Measurements from ENCODE around the gene RNF144A. TPM values are rescaled to one million over a fixed set of nuclear protein-coding genes. Genes with fewer than 3 reads are reported as not detected.
A peak's percentile ranks its signal among the peaks of the same experiment; 100 is the strongest.

Gene RNF144A
- total and polyA plus RNA-seq, 7 donors = 2.4 to 15.6 (median 8.7) TPM

DNA sequence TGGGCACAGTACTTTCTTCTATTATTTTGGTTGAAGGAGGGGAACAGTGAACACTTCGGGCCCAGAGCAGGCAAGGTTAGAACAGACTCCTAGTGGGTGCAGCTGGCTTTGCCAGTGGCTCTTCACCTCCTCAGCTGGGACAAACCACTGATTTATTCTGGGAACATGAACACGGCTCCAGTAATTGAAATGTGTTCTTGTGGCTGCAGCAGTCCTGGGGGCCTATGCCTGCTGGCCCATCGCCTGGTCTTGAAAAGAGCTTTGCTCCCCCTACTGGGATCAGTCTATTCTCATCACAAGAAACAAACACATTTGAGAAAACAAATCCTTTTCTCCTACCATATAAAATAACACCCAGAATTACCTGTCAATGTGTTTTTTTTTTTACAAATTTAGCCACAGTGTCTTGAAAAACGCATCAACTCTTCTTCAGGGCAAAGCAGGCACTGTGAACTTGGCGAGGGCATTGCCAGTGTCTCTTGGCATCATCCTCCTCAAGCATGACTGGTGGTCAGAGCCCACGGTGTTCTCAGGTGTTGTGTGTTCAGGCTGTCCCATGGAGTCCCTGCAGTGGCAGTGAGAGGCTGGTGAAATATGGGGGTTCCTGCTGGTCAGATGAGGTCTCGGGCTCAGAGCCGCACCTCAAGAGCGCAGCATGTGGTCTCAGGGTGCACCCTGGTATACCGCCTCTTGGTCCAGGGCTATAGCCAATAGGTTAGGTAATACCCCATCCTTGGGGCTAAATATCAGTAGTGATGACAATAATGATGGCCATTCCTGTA, 51.3 kb downstream of the RNF144A start:
- TF ChIP-seq, protein P1, sequence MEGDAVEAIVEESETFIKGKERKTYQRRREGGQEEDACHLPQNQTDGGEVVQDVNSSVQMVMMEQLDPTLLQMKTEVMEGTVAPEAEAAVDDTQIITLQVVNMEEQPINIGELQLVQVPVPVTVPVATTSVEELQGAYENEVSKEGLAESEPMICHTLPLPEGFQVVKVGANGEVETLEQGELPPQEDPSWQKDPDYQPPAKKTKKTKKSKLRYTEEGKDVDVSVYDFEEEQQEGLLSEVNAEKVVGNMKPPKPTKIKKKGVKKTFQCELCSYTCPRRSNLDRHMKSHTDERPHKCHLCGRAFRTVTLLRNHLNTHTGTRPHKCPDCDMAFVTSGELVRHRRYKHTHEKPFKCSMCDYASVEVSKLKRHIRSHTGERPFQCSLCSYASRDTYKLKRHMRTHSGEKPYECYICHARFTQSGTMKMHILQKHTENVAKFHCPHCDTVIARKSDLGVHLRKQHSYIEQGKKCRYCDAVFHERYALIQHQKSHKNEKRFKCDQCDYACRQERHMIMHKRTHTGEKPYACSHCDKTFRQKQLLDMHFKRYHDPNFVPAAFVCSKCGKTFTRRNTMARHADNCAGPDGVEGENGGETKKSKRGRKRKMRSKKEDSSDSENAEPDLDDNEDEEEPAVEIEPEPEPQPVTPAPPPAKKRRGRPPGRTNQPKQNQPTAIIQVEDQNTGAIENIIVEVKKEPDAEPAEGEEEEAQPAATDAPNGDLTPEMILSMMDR (IDR thresholded peaks at IDR 0.05) = no peak
- H3K36me3 ChIP-seq (ENCODE audit: insufficient read depth in 1 of 2, low read depth in 1 of 2) = no peaks in the 10 kb centered on the region
- peak in 1 of 2 donors; percentile 74 for DNase-seq
- ATAC-seq = peak; percentile 91 to 94 (median 94)
- no peaks in the 10 kb centered on the region for H3K27me3 ChIP-seq (ENCODE audit: insufficient read depth in 3 of 3, low read length in 2 of 3)
- H3K27ac ChIP-seq = no peak overlapping the region
- no peaks in the 10 kb centered on the region for H3K9me3 ChIP-seq
- intact Hi-C loops (cut with DNase I) = loop anchor here (5.0 kb wide), 2 partner anchors 39 to 46 kb away; no protein-coding TSS in a partner anchor
- peaks cover 29% of the 10 kb centered on the region for H3K4me1 ChIP-seq
- H3K4me3 ChIP-seq = no peak overlapping the region
- WGBS, 3 donors = 55 to 77% (median 55%) methylated on average over 10 of the region's 10 CpGs

DNA sequence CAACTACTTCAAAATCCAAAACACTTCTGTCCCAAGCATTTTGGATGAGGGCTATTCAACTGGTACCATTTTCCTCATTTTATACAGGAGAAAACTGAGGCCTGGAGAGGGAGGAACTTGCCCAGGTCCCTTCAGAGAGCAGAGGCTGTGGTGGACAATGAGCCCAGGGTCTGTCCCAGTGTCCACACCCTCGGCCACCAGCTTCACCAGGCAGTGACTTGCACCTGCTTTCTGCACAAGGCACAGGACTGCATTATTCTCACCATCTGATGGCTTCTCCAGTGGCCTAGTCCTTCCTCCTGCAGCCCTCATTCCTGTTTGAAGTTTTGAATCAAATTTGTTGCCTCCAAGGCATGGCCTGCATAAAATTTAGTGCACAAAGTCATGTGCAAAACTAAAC, 53.3 kb downstream of the RNF144A start:
- Histone ChIP-seq H3K4me1 (peaks cover 29% of the 10 kb centered on the region), H3K27me3 (ENCODE audit: insufficient read depth in 3 of 3, low read length in 2 of 3) (no peaks in the 10 kb centered on the region), H3K36me3 (ENCODE audit: insufficient read depth in 1 of 2, low read depth in 1 of 2) (no peaks in the 10 kb centered on the region), H3K4me3 (no peak overlapping the region), H3K27ac (no peak overlapping the region), H3K9me3 (no peaks in the 10 kb centered on the region)
- no peak for DNase-seq
- TF ChIP-seq, protein P1 (IDR thresholded peaks at IDR 0.05) = no peak
- no peak for ATAC-seq
- 80 to 100% (median 82%) methylated on average over 1 of the region's 1 CpG for WGBS, 3 donors
- intact Hi-C loops (cut with DNase I) = no loop called here

DNA sequence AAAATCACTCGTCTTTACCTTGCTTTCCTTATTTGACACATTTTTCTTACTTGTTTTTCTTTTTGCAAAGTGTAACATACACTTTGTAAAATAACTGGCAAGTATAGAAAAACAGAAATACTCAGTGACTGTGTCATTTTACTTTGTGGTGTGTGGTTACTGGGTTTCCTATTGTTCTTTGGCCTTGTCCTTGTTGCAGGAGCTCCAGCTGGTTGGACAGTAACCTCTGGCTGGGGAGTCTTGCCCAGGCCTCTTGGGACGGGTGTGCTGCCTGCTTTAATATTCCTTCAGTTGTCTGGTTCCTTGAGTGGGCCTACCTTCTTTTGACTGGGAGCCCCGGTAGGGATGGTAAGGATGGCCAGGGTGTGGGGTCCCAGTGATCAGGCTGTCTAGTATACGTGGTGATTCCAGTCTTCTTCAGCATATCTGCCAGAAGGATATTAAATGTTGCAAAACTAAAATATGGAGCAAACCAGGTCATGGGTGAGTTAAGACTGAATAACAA, 53.8 kb downstream of the RNF144A start:
- no peak for ATAC-seq
- DNase-seq = no peak
- intact Hi-C loops (cut with DNase I) = no loop called here
- Histone ChIP-seq H3K27me3 (ENCODE audit: insufficient read depth in 3 of 3, low read length in 2 of 3) (no peaks in the 10 kb centered on the region), H3K27ac (no peak overlapping the region), H3K36me3 (ENCODE audit: insufficient read depth in 1 of 2, low read depth in 1 of 2) (no peaks in the 10 kb centered on the region), H3K4me3 (no peak overlapping the region), H3K9me3 (no peaks in the 10 kb centered on the region), H3K4me1 (peaks cover 26% of the 10 kb centered on the region)
- TF ChIP-seq, protein P1 (IDR thresholded peaks at IDR 0.05) = no peak
- 65 to 76% (median 66%) methylated on average over 4 of the region's 4 CpGs for WGBS, 3 donors

DNA sequence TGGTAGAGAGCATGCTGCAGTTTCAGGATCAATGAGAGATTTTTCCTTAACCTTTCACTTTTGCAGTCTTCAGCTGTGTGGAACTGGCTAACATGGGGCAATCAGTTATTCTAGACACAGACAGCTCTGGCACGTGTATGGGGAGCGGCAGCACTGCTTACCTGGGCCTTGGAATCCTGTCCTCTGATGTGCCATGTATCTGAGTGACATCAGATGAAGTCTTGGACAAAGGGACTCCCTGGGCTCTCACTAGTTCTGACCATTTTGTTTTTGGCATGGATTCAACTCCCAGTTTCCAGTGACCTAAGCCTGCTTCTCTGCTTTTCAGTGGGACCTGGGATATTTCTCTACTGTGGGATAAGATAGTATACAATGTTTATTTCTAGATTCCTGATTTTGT, 54.3 kb downstream of the RNF144A start:
- 82 to 91% (median 83%) methylated on average over 2 of the region's 2 CpGs for WGBS, 3 donors
- no peak for ATAC-seq
- H3K4me1 ChIP-seq = peaks cover 22% of the 10 kb centered on the region
- no peaks in the 10 kb centered on the region for H3K9me3 ChIP-seq
- no peak overlapping the region for H3K27ac ChIP-seq
- H3K27me3 ChIP-seq (ENCODE audit: insufficient read depth in 3 of 3, low read length in 2 of 3) = no peaks in the 10 kb centered on the region
- intact Hi-C loops (cut with DNase I) = no loop called here
- no peaks in the 10 kb centered on the region for H3K36me3 ChIP-seq (ENCODE audit: insufficient read depth in 1 of 2, low read depth in 1 of 2)
- TF ChIP-seq, protein P1 (IDR thresholded peaks at IDR 0.05) = no peak
- H3K4me3 ChIP-seq = no peak overlapping the region
- DNase-seq = no peak

Data from psoas muscle (tissue), 8 donors.